GM10266 (cell line): Measurements from ENCODE around the gene PRKCQ.

Experiments used
- DNase-seq: peaks from one replicate; pipeline ENCODE4 v3.0.0; 2012; ENCODE audit errors: extremely low spot score
- CTCF ChIP-seq: IDR thresholded peaks from 2 replicates; pipeline ENCODE4 v1.5.1; 2012; ENCODE audit warnings: mild to moderate bottlenecking, low read depth; ENCODE audit not compliant: control insufficient read depth, insufficient read depth; ENCODE audit errors: missing control alignments

PRKCQ gene

GRCh38 chr10:6603142-6604125 lies 23.4 kb upstream of the PRKCQ start:
- no peak for TF ChIP-seq CTCF
- no peak for DNase-seq

GRCh38 chr10:6602700-6603084 lies 22.6 kb upstream of the PRKCQ start:
- no peak for DNase-seq
- no peak for TF ChIP-seq CTCF

- no peak for DNase-seq
- no peak for TF ChIP-seq CTCF
Observed at GRCh38 chr10:6602026-6602699, 22.1 kb upstream of the PRKCQ start.

GRCh38 chr10:6601246-6601805 lies 21.2 kb upstream of the PRKCQ start:
- DNase-seq = no peak
- TF ChIP-seq CTCF = no peak

- no peak for TF ChIP-seq CTCF
- DNase-seq = no peak
Observed at GRCh38 chr10:6600224-6600987, 20.3 kb upstream of the PRKCQ start.

GRCh38 chr10:6598679-6599078 lies 18.6 kb upstream of the PRKCQ start:
- TF ChIP-seq CTCF = no peak
- DNase-seq = no peak
